ENCODE measurements around the gene ESYT1. TPM values are rescaled to one million over a fixed set of nuclear protein-coding genes. Genes with fewer than 3 reads are reported as not detected.

ESYT1 gene
- total RNA-seq (2014; rRNA removed; shearing (Covaris generic)) = 122 and 134 TPM in 2 replicates

GRCh38 chr12:56127888-56128669, at the start of gene ESYT1:
Gene ESYT1 (plus strand): TSS chr12:56128267. CDS start chr12:56128320, 53 bp downstream.

GRCh38 chr12:56079723-56080555, 48.1 kb upstream of the ESYT1 start, which contains the start of gene ERBB3:
Gene ERBB3 (plus strand): TSS chr12:56080165. CDS start chr12:56080301, 136 bp downstream.

GRCh38 chr12:56104109-56104814, 23.8 kb upstream of the ESYT1 start, which contains the start of gene PA2G4:
Gene PA2G4 (plus strand): TSS chr12:56104559. CDS start chr12:56104738, 179 bp downstream.

GRCh38 chr12:56116267-56117081, 11.6 kb upstream of the ESYT1 start, which contains the start of gene RPL41:
Gene RPL41 (plus strand): TSS chr12:56116633.

GRCh38 chr12:56117778-56118687, 10.0 kb upstream of the ESYT1 start, which contains the start of gene ZC3H10:
Gene ZC3H10 (plus strand): TSS chr12:56118266. CDS start chr12:56120563, 2,297 bp downstream.

GRCh38 chr12:56152132-56152755, 24.2 kb downstream of the ESYT1 start, which contains the start of gene MYL6B:
Gene MYL6B (plus strand): TSS chr12:56152587. CDS start chr12:56153919, 1,332 bp downstream.

GRCh38 chr12:56158029-56158925, 30.2 kb downstream of the ESYT1 start, which contains the start of gene MYL6:
Gene MYL6 (plus strand): TSS chr12:56158359. CDS start chr12:56158402, 43 bp downstream.

GRCh38 chr12:56189099-56189917, 61.2 kb downstream of the ESYT1 start, which contains the start of gene SMARCC2:
Gene SMARCC2 (minus strand): TSS chr12:56189483. CDS start chr12:56189461, 22 bp downstream.

Other genes with a start within 250 kb of the ESYT1 start
- 42.0 and 55.8 TPM in 2 replicates for gene PYM1, start 200.4 kb upstream of the ESYT1 start, total RNA-seq (2014; rRNA removed; shearing (Covaris generic))
- 29.5 and 33.4 TPM in 2 replicates for gene DGKA, start 197.1 kb upstream of the ESYT1 start, total RNA-seq (2014; rRNA removed; shearing (Covaris generic))
- gene PMEL, start 162.2 kb upstream of the ESYT1 start, total RNA-seq (2014; rRNA removed; shearing (Covaris generic)) = 1.0 and 1.5 TPM in 2 replicates
- 98.9 and 102 TPM in 2 replicates for gene CDK2, start 161.4 kb upstream of the ESYT1 start, total RNA-seq (2014; rRNA removed; shearing (Covaris generic))
- 27.6 and 29.7 TPM in 2 replicates for gene RAB5B, start 154.2 kb upstream of the ESYT1 start, total RNA-seq (2014; rRNA removed; shearing (Covaris generic))
- 12.9 and 14.9 TPM in 2 replicates for gene SUOX, start 131.0 kb upstream of the ESYT1 start, total RNA-seq (2014; rRNA removed; shearing (Covaris generic))
- 1.7 and 1.8 TPM in 2 replicates for gene IKZF4, start 107.2 kb upstream of the ESYT1 start, total RNA-seq (2014; rRNA removed; shearing (Covaris generic))
- 184 and 199 TPM in 2 replicates for gene RPS26, start 86.3 kb upstream of the ESYT1 start, total RNA-seq (2014; rRNA removed; shearing (Covaris generic))
- 156 and 173 TPM in 2 replicates for gene ERBB3, start 48.1 kb upstream of the ESYT1 start, total RNA-seq (2014; rRNA removed; shearing (Covaris generic))
- 478 and 571 TPM in 2 replicates for gene PA2G4, start 23.7 kb upstream of the ESYT1 start, total RNA-seq (2014; rRNA removed; shearing (Covaris generic))
- gene RPL41, start 11.6 kb upstream of the ESYT1 start, total RNA-seq (2014; rRNA removed; shearing (Covaris generic)) = 7,110 and 8,345 TPM in 2 replicates
- gene ZC3H10, start 10.0 kb upstream of the ESYT1 start, total RNA-seq (2014; rRNA removed; shearing (Covaris generic)) = 6.1 and 7.4 TPM in 2 replicates
- 192 and 196 TPM in 2 replicates for gene MYL6B, start 24.3 kb downstream of the ESYT1 start, total RNA-seq (2014; rRNA removed; shearing (Covaris generic))
- gene MYL6, start 30.1 kb downstream of the ESYT1 start, total RNA-seq (2014; rRNA removed; shearing (Covaris generic)) = 1,070 and 1,254 TPM in 2 replicates
- 44.2 and 50.5 TPM in 2 replicates for gene SMARCC2, start 61.2 kb downstream of the ESYT1 start, total RNA-seq (2014; rRNA removed; shearing (Covaris generic))
- 115 and 119 TPM in 2 replicates for gene RNF41, start 93.7 kb downstream of the ESYT1 start, total RNA-seq (2014; rRNA removed; shearing (Covaris generic))
- gene NABP2, start 96.1 kb downstream of the ESYT1 start, total RNA-seq (2014; rRNA removed; shearing (Covaris generic)) = 58.5 and 66.1 TPM in 2 replicates
- not detected in 2 replicates for gene SLC39A5, start 101.8 kb downstream of the ESYT1 start, total RNA-seq (2014; rRNA removed; shearing (Covaris generic))
- gene ANKRD52, start 130.1 kb downstream of the ESYT1 start, total RNA-seq (2014; rRNA removed; shearing (Covaris generic)) = 15.9 and 16.3 TPM in 2 replicates
- gene COQ10A, start 138.7 kb downstream of the ESYT1 start, total RNA-seq (2014; rRNA removed; shearing (Covaris generic)) = 21.2 and 23.2 TPM in 2 replicates
- 115 and 119 TPM in 2 replicates for gene CS, start 172.1 kb downstream of the ESYT1 start, total RNA-seq (2014; rRNA removed; shearing (Covaris generic))
- gene CNPY2, start 187.7 kb downstream of the ESYT1 start, total RNA-seq (2014; rRNA removed; shearing (Covaris generic)) = 154 and 163 TPM in 2 replicates
- 38.7 and 58.8 TPM in 2 replicates for gene PAN2, start 205.7 kb downstream of the ESYT1 start, total RNA-seq (2014; rRNA removed; shearing (Covaris generic))
- 0.21 and 0.23 TPM in 2 replicates for gene IL23A, start 210.6 kb downstream of the ESYT1 start, total RNA-seq (2014; rRNA removed; shearing (Covaris generic))
- gene STAT2, start 231.8 kb downstream of the ESYT1 start, total RNA-seq (2014; rRNA removed; shearing (Covaris generic)) = 33.0 and 33.2 TPM in 2 replicates
- not detected in 2 replicates for gene APOF, start 234.6 kb downstream of the ESYT1 start, total RNA-seq (2014; rRNA removed; shearing (Covaris generic))